Hippocampal formation (tissue), 2 donors: ENCODE results near the gene TOX2.

Experiments
- DNase-seq, 2 donors: peaks; one replicate each; lab custom pipeline; 2025; lab: John Stamatoyannopoulos, UW

TOX2 gene

GRCh38 chr20:43977962-43978361, 63.3 kb downstream of the TOX2 start:
- no peak for DNase-seq

DNA sequence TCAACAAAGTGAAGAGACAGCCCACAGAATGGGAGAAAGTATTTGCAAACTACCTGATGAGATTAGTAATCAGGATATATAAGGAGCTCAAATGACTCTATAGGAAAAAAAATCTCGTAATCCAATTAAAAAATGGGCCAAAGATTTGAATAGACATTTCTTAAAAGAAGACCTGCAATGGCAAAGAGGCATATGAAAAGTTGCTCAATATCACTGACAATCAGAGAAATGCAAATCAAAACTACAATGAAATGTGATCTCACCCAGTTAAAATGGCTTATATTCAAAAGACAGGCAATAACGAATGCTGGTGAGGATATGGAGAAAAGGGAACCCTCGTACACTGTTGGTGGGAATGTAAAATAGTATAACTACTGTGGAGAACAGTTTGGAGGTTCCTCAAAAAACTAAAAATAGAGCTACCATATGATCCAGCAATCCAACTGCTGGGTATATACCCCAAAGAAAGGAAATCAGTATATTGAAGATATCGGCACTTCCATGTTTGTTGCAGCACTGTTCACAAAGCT, 65.0 kb downstream of the TOX2 start:
- DNase-seq = no peak

DNA sequence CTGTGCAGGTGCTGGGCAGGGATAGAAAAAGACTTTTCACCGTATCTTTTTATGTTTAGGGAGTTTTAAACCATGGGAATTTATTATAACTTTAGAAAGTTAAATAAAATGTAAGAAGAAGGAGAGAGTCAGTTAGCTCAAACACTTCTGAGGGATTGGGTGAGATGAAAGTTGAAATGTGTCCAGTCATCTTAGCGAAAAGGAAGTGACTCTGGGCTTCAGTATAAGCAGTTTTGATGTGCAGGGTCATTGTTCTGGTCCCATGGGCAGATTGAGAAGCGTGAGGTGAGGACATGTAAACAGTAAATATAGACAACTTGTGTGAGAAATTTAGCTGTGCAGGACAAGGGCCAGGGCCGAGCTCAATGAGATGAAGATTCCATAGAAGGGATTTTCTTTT, 66.9 kb downstream of the TOX2 start:
- no peak for DNase-seq

DNA sequence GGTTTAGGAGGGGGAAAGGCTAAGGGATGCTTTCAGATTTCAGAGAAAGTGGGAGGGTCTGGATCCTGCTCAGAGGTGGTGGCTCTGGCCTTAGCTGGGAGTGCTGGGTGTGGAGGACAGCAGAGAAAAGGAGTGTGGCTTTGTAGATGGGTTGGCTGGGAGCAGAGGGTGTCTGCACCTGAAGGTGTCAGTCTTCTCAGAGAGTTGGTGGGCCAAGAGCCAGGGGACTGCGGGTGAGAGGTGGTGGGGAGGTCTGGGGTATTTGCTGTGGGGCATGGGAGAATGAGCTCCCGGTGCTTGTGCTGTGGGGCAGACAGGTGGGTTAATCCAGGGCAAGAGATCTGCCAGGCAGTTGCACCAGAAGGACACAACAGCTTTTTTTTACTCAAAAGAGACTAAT, 67.4 kb downstream of the TOX2 start:
- no peak for DNase-seq

GRCh38 chr20:43982886-43983285, 68.2 kb downstream of the TOX2 start:
- no peak for DNase-seq

DNA sequence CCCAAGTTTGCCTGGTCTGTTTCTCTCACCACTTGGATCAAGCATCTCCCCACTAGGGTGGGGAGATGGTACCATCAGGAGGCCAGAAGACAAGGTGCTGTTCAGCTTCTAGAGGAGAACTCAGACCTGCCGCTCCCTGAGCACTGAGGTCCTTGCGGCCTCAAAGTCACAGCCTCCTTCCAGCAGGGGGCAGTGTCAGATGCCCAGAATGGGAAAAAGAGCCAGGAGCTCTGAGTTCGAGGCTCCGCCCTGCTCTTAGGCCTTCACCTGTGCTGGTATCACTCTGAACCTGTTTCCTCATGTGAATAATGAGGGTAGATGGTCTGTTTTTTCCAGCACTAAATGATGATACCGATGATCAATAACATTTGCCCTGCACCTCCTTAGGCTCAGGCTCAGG, 68.7 kb downstream of the TOX2 start:
- DNase-seq = no peak

- DNase-seq = no peak
Measured at GRCh38 chr20:43983904-43984361, 69.3 kb downstream of the TOX2 start.

DNA sequence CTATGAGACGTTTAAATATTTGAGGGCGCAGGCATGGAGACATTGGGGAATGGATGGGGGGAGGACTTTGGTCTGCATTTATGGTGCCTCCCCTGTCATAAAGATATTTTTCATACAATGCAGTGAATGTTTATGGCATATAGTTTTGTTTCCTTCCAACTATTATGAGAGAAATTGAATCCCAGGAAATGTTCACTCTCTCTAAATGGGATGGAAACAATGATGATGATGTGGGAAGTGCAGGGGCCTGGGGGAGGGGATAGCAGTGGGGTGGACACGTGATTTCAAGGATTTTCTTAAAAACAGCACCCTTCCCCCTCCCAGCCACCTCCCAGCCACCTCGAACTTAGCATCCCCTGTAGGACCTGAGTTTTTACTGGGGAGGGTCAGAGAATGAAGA, 69.9 kb downstream of the TOX2 start:
- DNase-seq = no peak

DNA sequence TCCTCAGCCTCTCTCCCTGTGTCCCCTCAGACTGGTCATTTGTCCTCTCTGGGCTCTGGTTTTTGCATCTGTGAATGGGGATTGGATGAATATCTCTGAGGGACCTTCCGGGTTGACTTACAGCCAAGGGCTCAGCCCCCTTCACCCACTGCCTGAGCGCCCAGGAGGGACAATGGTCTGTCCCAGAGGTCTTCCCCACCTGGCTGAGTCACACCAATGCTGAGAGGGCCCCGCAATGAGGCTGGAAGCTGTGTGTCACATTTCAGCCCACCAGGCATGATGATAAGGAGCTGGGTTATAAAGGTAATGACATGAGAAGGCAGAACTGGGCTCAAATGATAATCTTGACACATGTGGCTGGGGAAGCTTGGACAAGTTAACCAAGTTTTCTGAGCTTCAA, 70.5 kb downstream of the TOX2 start:
- DNase-seq = no peak

- no peak for DNase-seq
Measured at GRCh38 chr20:43985608-43986316, 71.1 kb downstream of the TOX2 start.

- no peak for DNase-seq
Measured at GRCh38 chr20:43987018-43987417, 72.4 kb downstream of the TOX2 start.

GRCh38 chr20:43987531-43987930, 72.9 kb downstream of the TOX2 start:
- no peak for DNase-seq

- no peak for DNase-seq
Measured at GRCh38 chr20:43988451-43988850, 73.8 kb downstream of the TOX2 start.

GRCh38 chr20:43988867-43989266, 74.2 kb downstream of the TOX2 start:
- no peak for DNase-seq

GRCh38 chr20:43991261-43991660, 76.6 kb downstream of the TOX2 start:
- no peak for DNase-seq

DNA sequence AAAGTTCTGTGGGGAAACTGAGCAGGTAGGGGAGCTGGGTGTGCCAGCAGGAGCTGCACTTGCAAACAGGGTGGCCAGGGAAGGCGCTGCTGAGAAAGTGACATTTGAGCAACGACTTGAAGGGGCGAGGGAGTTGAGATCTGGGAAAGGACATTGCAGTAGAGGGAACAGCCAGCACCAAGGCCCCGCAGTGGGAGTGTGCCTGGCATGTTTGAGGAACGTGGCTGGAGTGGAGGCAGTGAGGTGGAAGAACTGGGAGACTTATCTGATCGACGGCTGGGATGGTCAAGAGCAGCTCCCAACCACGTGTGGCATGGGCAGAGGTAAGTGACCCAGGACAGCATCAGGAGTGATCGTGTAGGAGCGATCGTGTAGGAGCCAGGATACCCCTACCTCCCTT, 77.3 kb downstream of the TOX2 start:
- DNase-seq = no peak

DNA sequence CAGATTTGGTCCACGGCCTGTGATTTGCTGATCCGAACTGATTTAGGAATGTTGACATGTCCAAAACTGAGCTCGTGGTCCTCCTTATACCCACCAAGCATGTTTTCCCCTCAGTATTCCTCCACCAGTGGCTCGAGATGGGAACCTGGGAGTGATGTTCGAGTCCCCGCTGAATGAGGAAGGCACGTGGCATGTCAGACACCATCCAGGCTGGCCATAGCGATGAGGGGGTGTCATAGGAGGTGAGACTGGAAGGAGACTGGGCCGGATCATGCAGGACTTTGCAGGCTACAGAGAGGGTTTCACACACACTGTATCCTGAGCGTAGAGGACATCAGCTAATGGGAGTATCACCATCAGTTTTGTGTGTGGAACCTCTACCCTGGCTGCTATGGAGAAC, 78.2 kb downstream of the TOX2 start:
- DNase-seq = no peak

- no peak for DNase-seq
Measured at GRCh38 chr20:43993560-43993959, 78.9 kb downstream of the TOX2 start.

DNA sequence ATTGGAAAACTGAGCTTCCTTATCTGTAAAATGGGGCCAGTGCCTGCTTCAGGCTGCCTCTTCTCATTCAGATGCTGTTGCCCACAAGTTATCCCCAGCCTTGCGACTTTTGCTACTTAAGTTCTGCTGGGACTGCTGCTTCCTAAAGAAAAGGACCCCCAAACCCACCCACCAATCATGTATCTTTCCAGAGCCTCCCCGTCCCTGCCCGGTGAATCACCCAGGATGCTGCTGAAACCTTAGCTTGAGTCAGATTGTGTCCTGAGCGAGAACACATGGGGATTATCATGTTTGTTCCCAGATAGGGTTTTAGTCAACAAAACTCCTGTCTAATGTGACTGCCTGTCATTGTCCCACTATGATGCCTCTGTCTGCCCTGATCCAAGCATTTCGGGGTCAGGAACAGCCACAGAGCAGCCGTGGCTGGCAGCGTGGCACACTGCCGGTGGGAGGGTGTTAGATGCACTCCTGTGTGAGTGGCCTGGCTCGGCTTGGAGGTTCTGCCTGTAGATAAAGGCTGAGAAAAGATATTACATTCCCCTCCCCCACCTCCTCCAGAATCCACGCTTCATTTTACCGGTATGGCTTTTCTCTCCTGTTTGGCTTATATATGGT, 79.9 kb downstream of the TOX2 start:
- DNase-seq = no peak

- DNase-seq = no peak
Measured at GRCh38 chr20:43995645-43996044, 81.0 kb downstream of the TOX2 start.

DNA sequence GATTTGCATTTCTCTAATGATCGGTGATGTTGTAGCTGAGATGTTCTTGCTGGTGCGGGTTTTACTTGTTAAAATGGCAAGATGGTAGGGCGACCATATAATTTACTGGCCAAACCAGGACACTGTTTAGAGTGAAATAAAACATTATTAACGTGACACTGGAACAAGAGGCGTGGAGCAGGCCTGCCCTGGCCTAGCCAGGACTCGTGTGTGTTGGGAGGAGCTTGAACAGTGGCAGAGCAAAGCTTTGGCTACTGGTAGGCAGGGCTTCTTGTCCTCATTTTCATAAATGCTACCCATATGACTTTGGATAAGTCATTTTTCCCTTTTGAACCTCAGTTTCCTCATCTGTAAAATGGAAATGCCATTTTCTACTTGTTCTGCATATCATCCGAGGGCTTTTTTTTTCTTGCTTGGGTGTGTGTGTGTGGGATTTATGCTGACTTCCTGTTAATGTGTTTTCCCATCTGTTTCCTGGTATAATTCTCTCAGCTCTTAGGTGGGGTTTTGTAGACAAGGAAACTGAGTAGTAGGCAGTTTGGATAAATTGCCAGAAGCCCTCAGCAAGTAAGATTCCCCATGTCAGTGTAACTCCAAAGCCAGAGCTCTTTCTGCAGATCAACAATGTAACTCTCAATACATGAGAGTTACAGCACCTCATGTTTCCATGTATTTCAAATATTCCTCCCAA, 81.7 kb downstream of the TOX2 start:
- no peak for DNase-seq

GRCh38 chr20:43999848-44000247, 85.2 kb downstream of the TOX2 start:
- no peak for DNase-seq
